Epithelial cell of esophagus (primary cell): ENCODE results near the gene ZDHHC14.

ENCODE experiments used
- DNase-seq: peaks from one replicate; pipeline ENCODE4 v3.0.0; 2010; ENCODE audit warnings: low read depth
- H3K4me3 ChIP-seq: 2 replicates; pipeline ENCODE4 v1.5.1; 2011; ENCODE audit warnings: mild to moderate bottlenecking, low read length, control low read depth
- TF ChIP-seq, protein P1 (sequence below): IDR thresholded peaks from 2 replicates; pipeline ENCODE4 v1.5.1; 2011; ENCODE audit warnings: low read depth, mild to moderate bottlenecking, low read length, control low read depth, inconsistent platforms; ENCODE audit not compliant: insufficient read depth; ENCODE audit errors: missing control alignments

ZDHHC14 gene

DNA sequence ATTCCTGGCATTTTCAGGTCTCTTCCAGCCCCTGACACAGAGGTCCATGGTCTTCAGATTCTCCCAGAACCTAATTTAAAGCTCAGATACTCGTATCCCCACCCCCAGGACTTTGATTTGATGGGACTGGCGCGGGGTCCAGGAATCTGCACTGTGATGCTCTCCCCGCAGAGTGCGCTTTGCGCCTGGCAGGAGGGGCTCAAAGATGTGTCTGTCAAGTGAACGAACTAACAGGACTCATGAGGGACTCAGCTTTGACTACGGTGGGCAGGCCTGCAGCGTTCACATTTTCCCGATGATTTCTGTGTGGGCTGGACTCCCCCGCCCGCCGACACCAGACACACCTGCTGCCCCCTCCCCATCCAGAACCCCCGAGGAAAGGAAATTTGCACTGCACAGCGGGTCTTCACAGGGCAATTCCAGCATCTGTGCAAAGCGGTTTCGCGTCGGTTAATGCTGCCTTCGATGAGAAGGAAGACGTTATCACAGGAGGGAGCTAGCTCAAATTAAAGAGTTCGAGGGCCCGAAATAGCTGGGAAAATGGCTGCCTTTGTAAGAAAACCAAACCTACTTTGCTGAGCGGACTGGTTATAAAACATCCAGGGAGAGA, 90.2 kb downstream of the ZDHHC14 start:
- TF ChIP-seq, protein P1, sequence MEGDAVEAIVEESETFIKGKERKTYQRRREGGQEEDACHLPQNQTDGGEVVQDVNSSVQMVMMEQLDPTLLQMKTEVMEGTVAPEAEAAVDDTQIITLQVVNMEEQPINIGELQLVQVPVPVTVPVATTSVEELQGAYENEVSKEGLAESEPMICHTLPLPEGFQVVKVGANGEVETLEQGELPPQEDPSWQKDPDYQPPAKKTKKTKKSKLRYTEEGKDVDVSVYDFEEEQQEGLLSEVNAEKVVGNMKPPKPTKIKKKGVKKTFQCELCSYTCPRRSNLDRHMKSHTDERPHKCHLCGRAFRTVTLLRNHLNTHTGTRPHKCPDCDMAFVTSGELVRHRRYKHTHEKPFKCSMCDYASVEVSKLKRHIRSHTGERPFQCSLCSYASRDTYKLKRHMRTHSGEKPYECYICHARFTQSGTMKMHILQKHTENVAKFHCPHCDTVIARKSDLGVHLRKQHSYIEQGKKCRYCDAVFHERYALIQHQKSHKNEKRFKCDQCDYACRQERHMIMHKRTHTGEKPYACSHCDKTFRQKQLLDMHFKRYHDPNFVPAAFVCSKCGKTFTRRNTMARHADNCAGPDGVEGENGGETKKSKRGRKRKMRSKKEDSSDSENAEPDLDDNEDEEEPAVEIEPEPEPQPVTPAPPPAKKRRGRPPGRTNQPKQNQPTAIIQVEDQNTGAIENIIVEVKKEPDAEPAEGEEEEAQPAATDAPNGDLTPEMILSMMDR: no peak
- no peak overlapping the region for H3K4me3 ChIP-seq

DNA sequence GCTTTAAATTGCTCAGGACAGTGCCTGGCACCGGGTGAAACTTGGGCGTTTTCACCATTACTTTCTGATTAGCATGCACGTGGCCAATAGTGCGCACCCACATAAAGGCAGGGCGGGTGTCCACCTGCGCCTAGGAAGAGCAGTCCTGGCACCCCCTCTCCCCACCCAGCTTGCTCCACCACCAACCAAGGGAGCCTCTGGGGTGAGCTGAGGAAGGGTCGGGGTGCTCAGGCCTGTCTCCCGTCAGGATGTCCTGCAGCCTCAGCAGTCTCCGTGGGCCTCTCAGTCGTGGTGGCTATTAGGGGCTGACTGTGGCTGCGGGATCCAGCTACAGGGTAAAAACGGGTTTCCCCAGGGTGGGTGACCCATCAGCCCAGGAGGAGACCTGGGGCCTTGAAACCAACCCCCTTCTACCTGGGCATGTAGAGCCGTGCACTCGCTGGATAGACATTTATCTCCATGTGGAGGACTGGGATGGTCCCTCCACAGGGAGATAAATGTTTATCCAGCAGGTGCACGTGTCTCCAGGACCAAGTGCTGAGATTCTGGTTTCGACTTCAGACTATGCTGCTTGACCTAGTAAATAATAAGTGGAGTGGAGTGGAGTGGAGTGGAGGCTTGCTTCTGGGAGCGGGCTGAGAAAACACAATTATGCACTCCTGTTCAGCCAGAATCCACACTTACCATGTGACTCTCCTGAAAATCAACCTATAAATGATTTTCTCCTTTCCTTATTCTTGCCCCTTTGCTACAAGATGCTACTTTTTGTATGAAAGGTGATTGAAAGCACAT, 91.1 kb downstream of the ZDHHC14 start:
- TF ChIP-seq, protein P1: no peak
- no peak overlapping the region for H3K4me3 ChIP-seq
- no peak for DNase-seq

More for the DNA sequence above, 90.2 kb downstream of the ZDHHC14 start:
- no peak for DNase-seq

DNA sequence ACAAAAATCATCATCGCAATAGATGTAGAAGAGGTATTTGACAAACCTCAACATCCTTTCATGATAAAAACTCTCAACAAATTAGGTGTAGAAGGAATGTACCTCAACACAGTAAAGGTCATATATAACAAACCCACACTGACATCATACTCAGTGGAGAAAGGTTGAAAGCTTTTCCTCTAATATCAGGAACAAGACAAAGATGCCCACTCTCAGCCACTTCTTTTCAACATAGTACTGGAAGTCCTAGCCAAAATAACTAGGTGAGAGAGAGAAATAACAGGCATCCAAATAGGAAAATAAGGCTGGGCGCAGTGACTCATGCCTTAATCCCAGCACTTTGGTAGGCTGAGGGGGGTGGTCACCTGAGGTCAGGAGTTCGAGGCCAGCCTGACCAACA, 95.8 kb downstream of the ZDHHC14 start:
- no peak overlapping the region for H3K4me3 ChIP-seq
- TF ChIP-seq, protein P1: no peak
- DNase-seq: no peak

DNA sequence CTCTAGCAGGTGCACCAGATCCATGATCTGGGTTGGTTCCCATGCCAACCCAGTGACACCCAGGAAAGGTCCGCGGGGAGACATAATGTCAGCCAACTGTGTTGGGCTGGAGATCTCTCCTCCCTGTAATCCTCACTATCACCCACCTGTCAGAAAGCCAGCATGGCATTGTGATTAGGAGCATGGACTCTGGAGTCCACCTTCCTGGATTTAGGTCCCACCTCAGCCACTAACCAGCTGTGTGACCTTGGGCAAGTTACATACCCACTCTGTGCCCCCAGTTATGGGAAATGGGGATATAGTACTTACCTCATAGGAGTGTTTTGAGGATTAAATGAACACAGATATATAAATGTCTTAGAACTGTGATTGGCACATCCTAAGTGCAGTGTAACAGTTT, 97.9 kb downstream of the ZDHHC14 start:
- TF ChIP-seq, protein P1: no peak
- DNase-seq: no peak
- no peak overlapping the region for H3K4me3 ChIP-seq

DNA sequence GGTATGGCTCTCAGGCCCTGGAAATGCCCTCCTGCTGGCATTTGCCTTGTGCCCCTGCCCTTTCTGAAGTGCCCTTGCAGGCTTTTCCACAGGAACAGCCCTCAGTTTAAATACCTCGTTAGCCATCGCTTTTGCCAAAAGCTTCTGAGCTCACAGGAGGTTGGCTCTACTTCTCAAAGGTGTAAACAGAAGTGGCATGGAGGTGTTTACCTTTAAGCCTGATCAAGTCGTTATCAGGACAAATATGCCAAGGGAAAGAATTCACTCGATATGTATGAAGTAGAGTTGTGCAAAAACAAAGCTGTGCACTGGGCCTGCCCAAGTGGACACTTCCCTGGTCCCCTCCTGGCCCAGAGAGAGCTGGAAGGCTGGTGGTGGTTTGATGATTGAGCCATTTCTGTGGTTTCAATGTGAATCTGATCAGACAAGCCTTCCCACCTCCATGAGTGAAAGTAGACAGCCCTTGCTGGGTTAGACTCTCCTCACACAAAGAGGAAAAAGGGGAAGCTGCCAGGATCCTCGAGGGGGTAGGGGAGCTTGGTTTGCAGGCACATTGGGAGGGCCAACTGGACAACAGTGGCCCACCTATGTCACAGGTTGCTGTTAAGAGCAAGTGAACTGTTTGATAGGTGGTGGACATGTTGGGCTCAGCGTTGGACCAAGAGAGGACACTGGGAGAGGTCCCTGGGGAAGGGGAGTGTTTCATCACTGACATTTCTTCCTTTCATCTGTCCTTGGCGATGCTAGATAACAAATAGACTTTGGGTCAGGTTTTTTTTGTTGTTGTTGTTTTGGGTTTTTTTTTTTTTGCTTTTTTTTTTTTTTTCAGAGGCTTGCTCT, 98.7 kb downstream of the ZDHHC14 start:
- DNase-seq: no peak
- TF ChIP-seq, protein P1: no peak
- no peak overlapping the region for H3K4me3 ChIP-seq

DNA sequence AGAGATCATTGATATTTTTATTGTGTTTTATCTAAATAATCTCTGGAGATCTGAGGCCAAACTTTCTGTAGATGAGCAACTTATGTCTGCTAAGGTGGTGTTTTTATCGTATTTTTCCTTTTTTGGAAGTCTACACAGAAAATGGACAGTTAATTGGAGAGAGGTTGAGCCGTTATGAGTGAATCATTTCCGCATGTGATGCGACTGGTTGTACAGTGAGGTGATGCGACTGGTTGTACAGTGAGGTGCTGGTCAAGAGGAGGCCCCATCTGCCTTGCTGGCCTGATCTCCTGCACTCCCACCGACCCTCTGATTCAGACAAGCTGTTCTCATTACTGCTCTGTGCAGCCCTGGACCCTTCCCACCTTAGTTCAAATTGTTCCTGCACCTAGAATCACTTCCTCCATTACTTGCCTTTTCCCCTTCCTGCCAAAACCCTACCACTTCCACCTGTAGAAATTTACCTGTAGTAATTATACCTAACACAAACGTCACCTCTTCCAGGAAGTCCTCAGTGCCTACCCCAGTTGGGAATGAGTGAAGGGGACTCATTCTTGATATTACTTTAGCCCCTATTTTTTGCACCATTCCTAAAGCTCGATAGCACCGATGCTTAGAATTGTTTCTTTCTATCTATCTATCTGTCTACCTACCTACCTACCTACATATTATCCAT, 100.3 kb downstream of the ZDHHC14 start:
- TF ChIP-seq, protein P1: no peak
- H3K4me3 ChIP-seq: no peak overlapping the region

More for the DNA sequence above, 100.3 kb downstream of the ZDHHC14 start:
- no peak for DNase-seq
